Myocyte (in vitro differentiated cells): ENCODE results near the gene ZRANB2. TPM values are rescaled to one million over a fixed set of nuclear protein-coding genes. Genes with fewer than 3 reads are reported as not detected.

ENCODE experiments used
- DNase-seq: peaks from one replicate; pipeline ENCODE4 v3.0.0-alpha.2; 2012; ENCODE audit warnings: low read depth
- polyA plus RNA-seq: library from polyadenylated mRNA; unstranded; fragments of >200 nt; gene quantifications from one replicate; pipeline ENCODE4 v1.2.1, GENCODE V29; 2012; ENCODE audit warnings: missing spikeins
- total RNA-seq: library from RNA; depleted of rRNA; stranded (reverse); fragments of >200 nt; gene quantifications from 2 replicates; pipeline ENCODE4 v1.2.3, GENCODE V29; 2014

ZRANB2 gene
- 53.5 and 55.7 TPM in 2 replicates for total RNA-seq
- 38.8 TPM for polyA plus RNA-seq

- DNase-seq, result peak; percentile 98
Observed at GRCh38 chr1:71080739-71081696, at the start of gene ZRANB2. Gene ZRANB2, minus strand, starts transcription at chr1:71081035. Its CDS starts 40 bp downstream, at chr1:71080995.

- DNase-seq, result no peak
Observed at GRCh38 chr1:71128060-71128459, 47.2 kb upstream of the ZRANB2 start.

GRCh38 chr1:71118086-71118485, 37.3 kb upstream of the ZRANB2 start:
- peak; percentile 70 for DNase-seq

GRCh38 chr1:71116729-71117128, 35.9 kb upstream of the ZRANB2 start:
- DNase-seq, result no peak

- no peak for DNase-seq
Observed at GRCh38 chr1:71106658-71107322, 26.0 kb upstream of the ZRANB2 start.

GRCh38 chr1:71104417-71104816, 23.6 kb upstream of the ZRANB2 start:
- no peak for DNase-seq

GRCh38 chr1:71101839-71102376, 21.1 kb upstream of the ZRANB2 start:
- DNase-seq, result no peak

- DNase-seq, result no peak
Observed at GRCh38 chr1:71097428-71097827, 16.6 kb upstream of the ZRANB2 start.

- no peak for DNase-seq
Observed at GRCh38 chr1:71094913-71095312, 14.1 kb upstream of the ZRANB2 start.

GRCh38 chr1:71093938-71094337, 13.1 kb upstream of the ZRANB2 start:
- DNase-seq, result peak; percentile 18

GRCh38 chr1:71089536-71090270, 8.9 kb upstream of the ZRANB2 start:
- DNase-seq, result peak; percentile 30

GRCh38 chr1:71088645-71089287, 7.9 kb upstream of the ZRANB2 start:
- no peak for DNase-seq

- DNase-seq, result no peak
Observed at GRCh38 chr1:71087713-71088112, 6.9 kb upstream of the ZRANB2 start.

GRCh38 chr1:71087060-71087459, 6.2 kb upstream of the ZRANB2 start:
- no peak for DNase-seq

GRCh38 chr1:71086331-71086730, 5.5 kb upstream of the ZRANB2 start:
- DNase-seq, result peak; percentile 7

- DNase-seq, result no peak
Observed at GRCh38 chr1:71083271-71083670, 2.4 kb upstream of the ZRANB2 start.

GRCh38 chr1:71081697-71082080, 854 bp upstream of the ZRANB2 start:
- DNase-seq, result no peak

- DNase-seq, result peak; percentile 15
Observed at GRCh38 chr1:71080230-71080738, 551 bp downstream of the ZRANB2 start.

GRCh38 chr1:71074681-71075080, 6.2 kb downstream of the ZRANB2 start:
- no peak for DNase-seq

GRCh38 chr1:71072273-71072672, 8.6 kb downstream of the ZRANB2 start:
- no peak for DNase-seq

GRCh38 chr1:71071720-71072119, 9.1 kb downstream of the ZRANB2 start:
- DNase-seq, result no peak
